ENCODE measurements around the gene C1orf122. TPM values are rescaled to one million over a fixed set of nuclear protein-coding genes. Genes with fewer than 3 reads are reported as not detected.

Gene C1orf122
- total RNA-seq, 2 donors from 2014 or later = 57.3 to 60.8 TPM

GRCh38 chr1:37850352-37850955 lies 42.9 kb downstream of the C1orf122 start:
- 86 to 95% methylated on average over 4 to 5 of the region's 6 CpGs for WGBS, 2 experiments (ENCODE audit: insufficient coverage in 1 of 2, insufficient read length in 1 of 2)
- H3K4me1 Mint-ChIP-seq = no peaks in the 10 kb centered on the region
- H3K27ac Mint-ChIP-seq = no peak overlapping the region
- no peaks in the 10 kb centered on the region for H3K27me3 ChIP-seq (ENCODE audit: control insufficient read depth, insufficient read depth, low read length, poor library complexity, severe bottlenecking)
- no peaks in the 10 kb centered on the region for H3K9me3 Mint-ChIP-seq
- H3K4me3 Mint-ChIP-seq = no peak overlapping the region
- no peak overlapping the region for H3K4me3 ChIP-seq (ENCODE audit: low read length)
- no peak overlapping the region for H3K27ac ChIP-seq (ENCODE audit: low read depth, low read length)
- H3K36me3 ChIP-seq (ENCODE audit: control insufficient read depth, insufficient read depth, low read length) = peaks cover 6% of the 10 kb centered on the region
- H3K4me1 ChIP-seq (ENCODE audit: control insufficient read depth, insufficient read depth, low read length) = no peaks in the 10 kb centered on the region
- TF ChIP-seq CTCF (conservative IDR thresholded peaks at IDR 0.05) = no peak
- H3K36me3 Mint-ChIP-seq (ENCODE audit: low read depth) = peaks cover 19% of the 10 kb centered on the region
- DNase-seq = no peak
- H3K27me3 Mint-ChIP-seq (ENCODE audit: insufficient read depth) = no peaks in the 10 kb centered on the region
- no peaks in the 10 kb centered on the region for H3K9me3 ChIP-seq (ENCODE audit: control insufficient read depth, low read length)
- no peak overlapping the region for H3K9ac ChIP-seq (ENCODE audit: extremely low read depth, low read length, poor library complexity, severe bottlenecking)

DNA sequence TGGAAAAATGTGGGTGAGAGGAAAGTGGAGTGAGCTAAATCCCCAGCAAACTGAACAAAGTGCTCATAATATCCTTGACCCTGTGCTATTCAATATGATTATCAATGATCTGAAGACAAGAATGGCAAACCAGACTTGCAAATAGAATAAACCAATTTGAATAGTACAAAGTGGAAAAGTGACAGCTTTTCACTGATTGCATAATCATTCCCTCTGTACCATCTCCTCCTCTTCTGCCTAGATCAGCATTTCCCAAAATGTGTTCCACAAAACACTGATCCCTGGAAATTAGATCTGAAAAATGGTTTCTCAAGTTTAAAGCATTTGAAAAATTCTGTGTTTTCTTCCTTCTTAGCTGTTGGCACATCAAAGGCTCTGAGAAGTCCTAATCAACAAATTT lies 43.7 kb downstream of the C1orf122 start:
- H3K4me1 Mint-ChIP-seq = no peaks in the 10 kb centered on the region
- no peak overlapping the region for H3K4me3 Mint-ChIP-seq
- peaks cover 15% of the 10 kb centered on the region for H3K36me3 Mint-ChIP-seq (ENCODE audit: low read depth)
- Histone ChIP-seq H3K9ac (ENCODE audit: extremely low read depth, low read length, poor library complexity, severe bottlenecking) (no peak overlapping the region), H3K27me3 (ENCODE audit: control insufficient read depth, insufficient read depth, low read length, poor library complexity, severe bottlenecking) (no peaks in the 10 kb centered on the region), H3K27ac (ENCODE audit: low read depth, low read length) (no peak overlapping the region), H3K4me1 (ENCODE audit: control insufficient read depth, insufficient read depth, low read length) (no peaks in the 10 kb centered on the region), H3K36me3 (ENCODE audit: control insufficient read depth, insufficient read depth, low read length) (peaks cover 8% of the 10 kb centered on the region), H3K4me3 (ENCODE audit: low read length) (no peak overlapping the region), H3K9me3 (ENCODE audit: control insufficient read depth, low read length) (no peaks in the 10 kb centered on the region)
- no peak for DNase-seq
- H3K27me3 Mint-ChIP-seq (ENCODE audit: insufficient read depth) = no peaks in the 10 kb centered on the region
- H3K27ac Mint-ChIP-seq = no peak overlapping the region
- H3K9me3 Mint-ChIP-seq = no peaks in the 10 kb centered on the region
- no peak for TF ChIP-seq CTCF (conservative IDR thresholded peaks at IDR 0.05)

GRCh38 chr1:37851782-37852210 lies 44.2 kb downstream of the C1orf122 start:
- Histone ChIP-seq H3K9me3 (ENCODE audit: control insufficient read depth, low read length) (no peaks in the 10 kb centered on the region), H3K4me1 (ENCODE audit: control insufficient read depth, insufficient read depth, low read length) (no peaks in the 10 kb centered on the region), H3K36me3 (ENCODE audit: control insufficient read depth, insufficient read depth, low read length) (peaks cover 10% of the 10 kb centered on the region), H3K27me3 (ENCODE audit: control insufficient read depth, insufficient read depth, low read length, poor library complexity, severe bottlenecking) (no peaks in the 10 kb centered on the region), H3K4me3 (ENCODE audit: low read length) (no peak overlapping the region), H3K9ac (ENCODE audit: extremely low read depth, low read length, poor library complexity, severe bottlenecking) (no peak overlapping the region), H3K27ac (ENCODE audit: low read depth, low read length) (no peak overlapping the region)
- H3K36me3 Mint-ChIP-seq (ENCODE audit: low read depth) = peaks cover 17% of the 10 kb centered on the region
- no peak overlapping the region for H3K27ac Mint-ChIP-seq
- no peak overlapping the region for H3K4me3 Mint-ChIP-seq
- H3K4me1 Mint-ChIP-seq = no peaks in the 10 kb centered on the region
- WGBS, 2 experiments (ENCODE audit: insufficient coverage in 1 of 2, insufficient read length in 1 of 2) = 83 to 90% methylated on average over 2 of the region's 2 CpGs
- TF ChIP-seq CTCF (conservative IDR thresholded peaks at IDR 0.05) = no peak
- no peaks in the 10 kb centered on the region for H3K9me3 Mint-ChIP-seq
- no peak for DNase-seq
- no peaks in the 10 kb centered on the region for H3K27me3 Mint-ChIP-seq (ENCODE audit: insufficient read depth)
